Measurements from ENCODE around the gene POU3F1. TPM values are rescaled to one million over a fixed set of nuclear protein-coding genes. Genes with fewer than 3 reads are reported as not detected.

The POU3F1 gene
- polyA plus RNA-seq, 1 experiment: not detected

- Histone ChIP-seq H3K4me3 (ENCODE audit: low read depth, low read length) (no peak overlapping the region), H3K36me3 (ENCODE audit: control insufficient read depth, insufficient read depth, low read length) (no peaks in the 10 kb centered on the region), H3K27me3 (ENCODE audit: control insufficient read depth, insufficient read depth, low read length) (peaks cover 7% of the 10 kb centered on the region)
- no peak for TF ChIP-seq CTCF (IDR thresholded peaks at IDR 0.05; ENCODE audit: insufficient read depth, low read depth, low read length)
- ChIA-PET POLR2A (no interaction called here), CTCF (interaction anchor here (0.8 kb wide), 1 partner anchor 108 kb away, joined by 3 read pairs; no protein-coding TSS in a partner anchor)
- no peak for DNase-seq (ENCODE audit: low read depth)
Measured at GRCh38 chr1:38074302-38074677, 27.7 kb upstream of the POU3F1 start.

DNA sequence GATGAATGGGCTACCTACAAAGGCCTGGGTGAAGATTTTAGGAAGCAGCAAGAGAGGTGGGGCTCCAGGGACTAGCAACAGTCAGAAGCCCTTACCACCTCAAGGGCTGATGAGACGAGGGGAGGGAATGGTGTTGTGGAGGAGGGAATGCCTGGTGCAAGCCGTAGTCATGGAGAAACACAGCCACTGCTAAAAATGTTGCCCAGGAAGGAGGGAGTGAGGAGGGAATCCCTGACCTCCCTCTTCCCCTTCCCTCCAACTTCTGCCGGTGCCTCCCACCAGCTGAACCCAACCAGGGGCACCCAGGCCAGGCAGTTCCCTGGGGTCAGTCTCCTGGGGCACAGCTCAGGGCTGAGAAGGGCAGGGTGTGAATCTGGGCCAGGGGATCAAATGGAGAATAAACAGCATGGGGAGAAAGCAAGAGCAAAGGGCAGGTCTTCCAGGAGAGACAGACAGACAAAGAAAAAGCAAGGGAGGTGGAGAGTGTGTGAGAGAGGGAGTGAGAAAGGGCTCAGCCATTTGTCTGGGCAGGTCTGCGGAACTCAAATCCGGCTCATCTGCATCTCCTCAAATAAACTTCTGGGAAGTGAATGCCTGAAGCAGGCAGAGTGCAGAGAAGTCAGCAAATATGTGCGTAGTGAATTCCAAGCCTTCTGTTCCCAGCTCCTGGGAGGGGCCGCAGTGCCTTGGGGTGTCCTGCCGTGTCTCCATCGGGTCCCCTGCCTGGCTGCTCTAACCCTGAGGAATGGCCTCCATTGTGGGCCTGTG lies 27.1 kb upstream of the POU3F1 start:
- no peak overlapping the region for H3K4me3 ChIP-seq (ENCODE audit: low read depth, low read length)
- peaks cover 7% of the 10 kb centered on the region for H3K27me3 ChIP-seq (ENCODE audit: control insufficient read depth, insufficient read depth, low read length)
- H3K36me3 ChIP-seq (ENCODE audit: control insufficient read depth, insufficient read depth, low read length): no peaks in the 10 kb centered on the region
- no peak for TF ChIP-seq CTCF (IDR thresholded peaks at IDR 0.05; ENCODE audit: insufficient read depth, low read depth, low read length)
- DNase-seq (ENCODE audit: low read depth): no peak
- ChIA-PET CTCF (interaction anchor here (0.8 kb wide), 1 partner anchor 109 kb away, joined by 3 read pairs; no protein-coding TSS in a partner anchor), POLR2A (no interaction called here)

DNA sequence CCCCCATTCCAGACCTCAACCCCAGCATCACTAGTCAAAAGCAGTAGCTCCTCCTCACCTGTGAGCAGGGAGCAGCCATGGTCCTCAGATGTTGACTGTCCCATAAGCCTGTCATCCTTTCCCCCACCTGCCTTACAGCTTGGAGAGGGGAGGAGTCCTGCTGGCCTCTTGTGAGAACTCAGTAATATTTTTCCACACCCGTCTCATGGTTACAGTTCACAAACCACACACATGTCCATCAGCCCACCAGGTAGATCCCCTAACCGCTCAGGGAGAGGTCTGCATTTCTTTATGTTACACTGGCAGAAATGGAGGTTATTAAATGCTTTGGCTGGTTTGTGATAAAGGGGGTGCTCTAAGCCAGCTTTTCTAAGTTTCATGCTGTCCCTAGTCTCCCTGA lies 26.3 kb upstream of the POU3F1 start:
- Histone ChIP-seq H3K36me3 (ENCODE audit: control insufficient read depth, insufficient read depth, low read length) (no peaks in the 10 kb centered on the region), H3K27me3 (ENCODE audit: control insufficient read depth, insufficient read depth, low read length) (peaks cover 10% of the 10 kb centered on the region), H3K4me3 (ENCODE audit: low read depth, low read length) (no peak overlapping the region)
- TF ChIP-seq CTCF (IDR thresholded peaks at IDR 0.05; ENCODE audit: insufficient read depth, low read depth, low read length): no peak
- POLR2A ChIA-PET: no interaction called here
- CTCF ChIA-PET: interaction anchor here (0.8 to 1.9 kb wide), 4 partner anchors 10 to 66 kb away, joined by 3 to 8 read pairs (median 4); no protein-coding TSS in a partner anchor
- DNase-seq (ENCODE audit: low read depth): no peak

GRCh38 chr1:38071312-38072256 lies 25.0 kb upstream of the POU3F1 start:
- Histone ChIP-seq H3K4me3 (ENCODE audit: low read depth, low read length) (no peak overlapping the region), H3K27me3 (ENCODE audit: control insufficient read depth, insufficient read depth, low read length) (peaks cover 10% of the 10 kb centered on the region), H3K36me3 (ENCODE audit: control insufficient read depth, insufficient read depth, low read length) (no peaks in the 10 kb centered on the region)
- CTCF ChIA-PET: interaction anchor here (0.5 to 1.9 kb wide), 7 partner anchors 9 to 179 kb away, joined by 3 to 8 read pairs (median 3); no protein-coding TSS in a partner anchor
- no peak for DNase-seq (ENCODE audit: low read depth)
- POLR2A ChIA-PET: no interaction called here
- TF ChIP-seq CTCF (IDR thresholded peaks at IDR 0.05; ENCODE audit: insufficient read depth, low read depth, low read length): peak; percentile 36; the same call in 1 of the 2 replicates

DNA sequence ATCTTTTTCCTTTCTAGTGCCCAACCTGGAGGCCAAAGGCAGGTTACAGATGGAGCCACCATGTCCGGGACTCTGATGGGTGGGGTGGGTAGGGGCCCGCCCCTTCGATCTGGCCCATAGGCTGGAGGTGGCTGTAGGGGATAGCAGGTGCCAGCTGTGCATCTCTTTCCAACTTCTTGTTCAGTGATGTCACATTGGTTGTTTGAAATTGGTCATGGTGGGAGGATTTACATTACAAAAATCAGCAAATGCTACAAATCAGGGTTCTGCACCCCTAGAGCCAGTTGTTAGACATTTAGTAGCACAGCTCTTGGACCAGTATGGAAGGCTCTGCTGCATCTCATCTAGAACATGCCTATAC lies 22.4 kb upstream of the POU3F1 start:
- no peak for TF ChIP-seq CTCF (IDR thresholded peaks at IDR 0.05; ENCODE audit: insufficient read depth, low read depth, low read length)
- ChIA-PET CTCF (interaction anchor here (1.1 kb wide), 1 partner anchor 13 kb away, joined by 3 read pairs; no protein-coding TSS in a partner anchor), POLR2A (no interaction called here)
- Histone ChIP-seq H3K27me3 (ENCODE audit: control insufficient read depth, insufficient read depth, low read length) (peaks cover 13% of the 10 kb centered on the region), H3K36me3 (ENCODE audit: control insufficient read depth, insufficient read depth, low read length) (no peaks in the 10 kb centered on the region), H3K4me3 (ENCODE audit: low read depth, low read length) (no peak overlapping the region)
- no peak for DNase-seq (ENCODE audit: low read depth)

Data from BJ (cell line).